WTC11 (cell line): ENCODE results near the gene CD40.

Source experiments
- CBFB ChIP-seq: sonication (generic); formaldehyde crosslinking; IDR thresholded peaks from 2 replicates; pipeline ENCODE4 v1.8.1; 2022; ENCODE audit warnings: mild to moderate bottlenecking, low read depth, missing genetic modification reagents
- FOXJ3 ChIP-seq: sonication (generic); formaldehyde crosslinking; IDR thresholded peaks from 2 replicates; pipeline ENCODE4 v1.9.0; 2021; ENCODE audit warnings: missing genetic modification reagents, mild to moderate bottlenecking, borderline replicate concordance
- TEAD4 ChIP-seq: sonication (generic); formaldehyde crosslinking; IDR thresholded peaks from 2 replicates; pipeline ENCODE4 v1.8.0; 2022; ENCODE audit warnings: mild to moderate bottlenecking, missing genetic modification reagents
- ZNF232 ChIP-seq: sonication (generic); formaldehyde crosslinking; IDR thresholded peaks from 2 replicates; pipeline ENCODE4 v1.8.0; 2022; ENCODE audit warnings: mild to moderate bottlenecking, missing genetic modification reagents
- TF ChIP-seq, protein P1 (sequence below): fragments of 200-600 bp; IDR thresholded peaks from 2 replicates; pipeline ENCODE4 v1.8.0; 2022; ENCODE audit warnings: antibody characterized with exemption
- TF ChIP-seq, protein P2 (sequence below): sonication (generic); formaldehyde crosslinking; conservative IDR thresholded peaks from 2 replicates; pipeline ENCODE4 v1.8.1; 2022; ENCODE audit warnings: mild to moderate bottlenecking, missing genetic modification reagents
- TF ChIP-seq, protein P3 (sequence below): sonication (generic); formaldehyde crosslinking; IDR thresholded peaks from 2 replicates; pipeline ENCODE4 v1.8.1; 2023; ENCODE audit warnings: mild to moderate bottlenecking, moderate library complexity, missing genetic modification reagents

DNA sequence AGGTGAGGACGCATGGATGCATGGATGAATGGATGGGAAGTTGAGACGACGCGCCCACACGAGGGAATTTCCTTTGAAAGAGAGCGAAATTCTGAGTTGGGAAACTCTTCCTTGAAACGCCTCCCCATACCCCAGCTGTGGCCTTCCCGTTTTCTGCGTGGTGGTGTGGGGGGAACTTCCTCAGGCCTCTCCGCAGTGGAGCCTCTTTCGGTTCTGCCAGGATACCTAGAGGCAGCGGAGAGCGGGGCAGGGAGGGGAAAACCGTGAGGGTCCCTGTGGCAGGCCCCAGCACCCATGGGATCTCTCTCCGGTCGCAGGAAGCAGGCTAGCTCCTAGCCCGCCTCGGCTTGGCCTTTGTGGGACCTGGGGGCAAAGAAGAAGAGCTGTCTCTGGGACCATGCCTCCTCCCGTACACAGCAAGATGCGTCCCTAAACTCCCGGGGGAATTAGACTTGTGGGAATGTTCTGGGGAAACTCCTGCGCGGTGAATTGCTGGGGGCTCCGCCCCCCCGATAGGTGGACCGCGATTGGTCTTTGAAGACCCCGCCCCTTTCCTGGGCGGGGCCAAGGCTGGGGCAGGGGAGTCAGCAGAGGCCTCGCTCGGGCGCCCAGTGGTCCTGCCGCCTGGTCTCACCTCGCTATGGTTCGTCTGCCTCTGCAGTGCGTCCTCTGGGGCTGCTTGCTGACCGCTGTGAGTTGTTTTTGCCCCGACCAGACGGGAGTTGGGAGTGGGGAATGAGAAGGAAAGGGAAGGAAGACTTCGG, at the start of gene CD40:
- TF ChIP-seq, protein P1, sequence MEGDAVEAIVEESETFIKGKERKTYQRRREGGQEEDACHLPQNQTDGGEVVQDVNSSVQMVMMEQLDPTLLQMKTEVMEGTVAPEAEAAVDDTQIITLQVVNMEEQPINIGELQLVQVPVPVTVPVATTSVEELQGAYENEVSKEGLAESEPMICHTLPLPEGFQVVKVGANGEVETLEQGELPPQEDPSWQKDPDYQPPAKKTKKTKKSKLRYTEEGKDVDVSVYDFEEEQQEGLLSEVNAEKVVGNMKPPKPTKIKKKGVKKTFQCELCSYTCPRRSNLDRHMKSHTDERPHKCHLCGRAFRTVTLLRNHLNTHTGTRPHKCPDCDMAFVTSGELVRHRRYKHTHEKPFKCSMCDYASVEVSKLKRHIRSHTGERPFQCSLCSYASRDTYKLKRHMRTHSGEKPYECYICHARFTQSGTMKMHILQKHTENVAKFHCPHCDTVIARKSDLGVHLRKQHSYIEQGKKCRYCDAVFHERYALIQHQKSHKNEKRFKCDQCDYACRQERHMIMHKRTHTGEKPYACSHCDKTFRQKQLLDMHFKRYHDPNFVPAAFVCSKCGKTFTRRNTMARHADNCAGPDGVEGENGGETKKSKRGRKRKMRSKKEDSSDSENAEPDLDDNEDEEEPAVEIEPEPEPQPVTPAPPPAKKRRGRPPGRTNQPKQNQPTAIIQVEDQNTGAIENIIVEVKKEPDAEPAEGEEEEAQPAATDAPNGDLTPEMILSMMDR, result no peak
- TF ChIP-seq TEAD4 (CRISPR knock-in tag) (no peak), CBFB (CRISPR knock-in tag) (no peak), FOXJ3 (no peak), ZNF232 (CRISPR knock-in tag) (no peak)
- TF ChIP-seq, protein P2, sequence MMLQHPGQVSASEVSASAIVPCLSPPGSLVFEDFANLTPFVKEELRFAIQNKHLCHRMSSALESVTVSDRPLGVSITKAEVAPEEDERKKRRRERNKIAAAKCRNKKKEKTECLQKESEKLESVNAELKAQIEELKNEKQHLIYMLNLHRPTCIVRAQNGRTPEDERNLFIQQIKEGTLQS (CRISPR knock-in tag), result no peak
- TF ChIP-seq, protein P3, sequence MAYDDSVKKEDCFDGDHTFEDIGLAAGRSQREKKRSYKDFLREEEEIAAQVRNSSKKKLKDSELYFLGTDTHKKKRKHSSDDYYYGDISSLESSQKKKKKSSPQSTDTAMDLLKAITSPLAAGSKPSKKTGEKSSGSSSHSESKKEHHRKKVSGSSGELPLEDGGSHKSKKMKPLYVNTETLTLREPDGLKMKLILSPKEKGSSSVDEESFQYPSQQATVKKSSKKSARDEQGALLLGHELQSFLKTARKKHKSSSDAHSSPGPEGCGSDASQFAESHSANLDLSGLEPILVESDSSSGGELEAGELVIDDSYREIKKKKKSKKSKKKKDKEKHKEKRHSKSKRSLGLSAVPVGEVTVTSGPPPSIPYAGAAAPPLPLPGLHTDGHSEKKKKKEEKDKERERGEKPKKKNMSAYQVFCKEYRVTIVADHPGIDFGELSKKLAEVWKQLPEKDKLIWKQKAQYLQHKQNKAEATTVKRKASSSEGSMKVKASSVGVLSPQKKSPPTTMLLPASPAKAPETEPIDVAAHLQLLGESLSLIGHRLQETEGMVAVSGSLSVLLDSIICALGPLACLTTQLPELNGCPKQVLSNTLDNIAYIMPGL (CRISPR knock-in tag), result no peak
